A673 (cell line): ENCODE measurements around the gene CD9. TPM values are rescaled to one million over a fixed set of nuclear protein-coding genes. Genes with fewer than 3 reads are reported as not detected.

Experiments
- BruUV-seq: library from RNA; stranded (reverse); fragments of 400-500 nt; replicated peaks from 2 replicates; lab custom pipeline; 2021; lab: Mats Ljungman, UMichigan
- CTCF ChIA-PET: fragments of 300-600 bp; sonication (Branson Sonifier 250); formaldehyde crosslinking; loops from one replicate; lab custom pipeline; 2022; ENCODE audit warnings: antibody characterized with exemption; lab: Charles Lee
- POLR2A ChIA-PET: fragments of 300-600 bp; sonication (Branson Sonifier 250); formaldehyde crosslinking; loops from one replicate; lab custom pipeline; 2022; ENCODE audit warnings: antibody characterized with exemption; ENCODE audit not compliant: low non-redundant PET; lab: Charles Lee
- DNase-seq: peaks from one replicate; pipeline ENCODE4 v3.0.0-alpha.2; 2015; ENCODE audit warnings: low spot score
- H3K27ac ChIP-seq: fragments of 200-600 bp; sonication (generic); 2 replicates; pipeline ENCODE4 v1.5.1; 2016; ENCODE audit warnings: mixed run types, low read depth, mild to moderate bottlenecking, mixed read lengths, antibody characterized with exemption, low read length; ENCODE audit not compliant: poor library complexity, severe bottlenecking
- H3K27me3 ChIP-seq: fragments of 200-600 bp; sonication (generic); replicated peaks from 2 replicates; pipeline ENCODE4 v1.6.1; 2017; ENCODE audit warnings: mixed run types, low read depth, mild to moderate bottlenecking, mixed read lengths, antibody characterized with exemption, low read length; ENCODE audit not compliant: insufficient read depth, poor library complexity
- H3K36me3 ChIP-seq: fragments of 200-600 bp; sonication (generic); 2 replicates; pipeline ENCODE4 v1.6.1; 2016; ENCODE audit warnings: mixed run types, mild to moderate bottlenecking, mixed read lengths, antibody characterized with exemption, low read length; ENCODE audit not compliant: insufficient read depth, poor library complexity, severe bottlenecking
- H3K4me1 ChIP-seq: fragments of 200-600 bp; sonication (generic); 2 replicates; pipeline ENCODE4 v1.6.1; 2017; ENCODE audit warnings: mixed run types, mild to moderate bottlenecking, mixed read lengths, antibody characterized with exemption, low read length; ENCODE audit not compliant: insufficient read depth, poor library complexity, severe bottlenecking
- H3K4me3 ChIP-seq: fragments of 200-600 bp; sonication (generic); 2 replicates; pipeline ENCODE4 v1.5.1; 2016; ENCODE audit warnings: low read depth, mixed run types, mild to moderate bottlenecking, mixed read lengths, low read length; ENCODE audit not compliant: poor library complexity, severe bottlenecking
- H3K9me3 ChIP-seq: fragments of 200-600 bp; sonication (generic); 2 replicates; pipeline ENCODE4 v1.6.1; 2016; ENCODE audit warnings: mixed run types, low read depth, mild to moderate bottlenecking, mixed read lengths, antibody characterized with exemption, low read length; ENCODE audit not compliant: poor library complexity, severe bottlenecking
- CTCF ChIP-seq: fragments of 300-800, 200-600 bp; sonication (generic); conservative IDR thresholded peaks from 2 replicates; pipeline ENCODE4 v1.5.1; 2017; ENCODE audit warnings: low read depth, mild to moderate bottlenecking, antibody characterized with exemption, low read length, moderate library complexity, mixed read lengths
- EZH2 ChIP-seq: fragments of 200-600 bp; sonication (generic); IDR thresholded peaks from 2 replicates; pipeline ENCODE4 v1.6.1; 2017; ENCODE audit warnings: borderline replicate concordance, low read depth, mild to moderate bottlenecking, mixed read lengths, antibody characterized with exemption, low read length; ENCODE audit not compliant: poor library complexity, severe bottlenecking
- intact Hi-C: fragments of 100-400 bp; cut with micrococcal nuclease; formaldehyde crosslinking; loops from one replicate; pipeline ENCODE4 v1.10.0; 2022; ENCODE audit not compliant: unreplicated experiment
- total RNA-seq: library from RNA; stranded (reverse); gene quantifications from 2 replicates; pipeline ENCODE4 v1.2.3, GENCODE V29; 2021

The CD9 gene
- total RNA-seq, 1 experiment from 2014 or later, result 2.8 TPM

GRCh38 chr12:6181583-6182278 is 18.5 kb upstream of the CD9 start:
- Histone ChIP-seq H3K4me1 (no peaks in the 10 kb centered on the region), H3K27ac (no peak overlapping the region), H3K4me3 (no peak overlapping the region), H3K36me3 (no peaks in the 10 kb centered on the region), H3K9me3 (no peaks in the 10 kb centered on the region), H3K27me3 (no peaks in the 10 kb centered on the region)
- ChIA-PET CTCF (no interaction called here), POLR2A (no interaction called here)
- no TSS peak for BruUV-seq
- intact Hi-C loops, result no loop called here
- DNase-seq, result no peak
- TF ChIP-seq CTCF, result no peak
- no peak for TF ChIP-seq EZH2

- Histone ChIP-seq H3K4me3 (no peak overlapping the region), H3K4me1 (no peaks in the 10 kb centered on the region), H3K9me3 (no peaks in the 10 kb centered on the region), H3K27me3 (no peaks in the 10 kb centered on the region), H3K27ac (no peak overlapping the region), H3K36me3 (no peaks in the 10 kb centered on the region)
- TF ChIP-seq CTCF (no peak), EZH2 (no peak)
- intact Hi-C loops, result no loop called here
- POLR2A ChIA-PET, result no interaction called here
- no peak for DNase-seq
- CTCF ChIA-PET, result no interaction called here
- no TSS peak for BruUV-seq
These were observed 17.8 kb upstream of the CD9 start for GRCh38 chr12:6182279-6182898.

GRCh38 chr12:6183689-6184428 is 16.3 kb upstream of the CD9 start:
- no peaks in the 10 kb centered on the region for H3K9me3 ChIP-seq
- ChIA-PET CTCF (no interaction called here), POLR2A (no interaction called here)
- no peak overlapping the region for H3K4me3 ChIP-seq
- BruUV-seq, result no TSS peak
- no peak for TF ChIP-seq CTCF
- TF ChIP-seq EZH2, result no peak
- no peak overlapping the region for H3K27ac ChIP-seq
- H3K4me1 ChIP-seq, result no peaks in the 10 kb centered on the region
- H3K36me3 ChIP-seq, result no peaks in the 10 kb centered on the region
- H3K27me3 ChIP-seq, result no peaks in the 10 kb centered on the region
- no peak for DNase-seq
- intact Hi-C loops, result no loop called here
